ENCODE results near the gene ITGB8. TPM values are rescaled to one million over a fixed set of nuclear protein-coding genes. Genes with fewer than 3 reads are reported as not detected.

The ITGB8 gene
- total and polyA plus RNA-seq, 4 donors: 0.16 to 2.8 (median 0.51) TPM

GRCh38 chr7:20358762-20359282 is 28.1 kb downstream of the ITGB8 start:
- DNase-seq (ENCODE audit: low spot score): no peak
- WGBS: 82% methylated on average over 3 of the region's 3 CpGs
- H3K27ac ChIP-seq (ENCODE audit: low read depth in 1 of 2, low read length in 2 of 2): no peak overlapping the region
- no peak overlapping the region for H3K4me3 ChIP-seq (ENCODE audit: low read depth in 1 of 3, low read length in 3 of 3)
- no peak overlapping the region for H3K9ac ChIP-seq (ENCODE audit: low read depth in 1 of 2, low read length in 2 of 2)
- no peak for TF ChIP-seq GABPA (IDR thresholded peaks at IDR 0.05 in 1 of 2, conservative IDR thresholded peaks at IDR 0.05 in 1 of 2)
- no peak for TF ChIP-seq ATF3 (IDR thresholded peaks at IDR 0.05)
- no peak for TF ChIP-seq RXRA (IDR thresholded peaks at IDR 0.05)
- TF ChIP-seq EGR1 (IDR thresholded peaks at IDR 0.05; ENCODE audit: low read depth in 2 of 2): no peak
- TF ChIP-seq, protein P1, sequence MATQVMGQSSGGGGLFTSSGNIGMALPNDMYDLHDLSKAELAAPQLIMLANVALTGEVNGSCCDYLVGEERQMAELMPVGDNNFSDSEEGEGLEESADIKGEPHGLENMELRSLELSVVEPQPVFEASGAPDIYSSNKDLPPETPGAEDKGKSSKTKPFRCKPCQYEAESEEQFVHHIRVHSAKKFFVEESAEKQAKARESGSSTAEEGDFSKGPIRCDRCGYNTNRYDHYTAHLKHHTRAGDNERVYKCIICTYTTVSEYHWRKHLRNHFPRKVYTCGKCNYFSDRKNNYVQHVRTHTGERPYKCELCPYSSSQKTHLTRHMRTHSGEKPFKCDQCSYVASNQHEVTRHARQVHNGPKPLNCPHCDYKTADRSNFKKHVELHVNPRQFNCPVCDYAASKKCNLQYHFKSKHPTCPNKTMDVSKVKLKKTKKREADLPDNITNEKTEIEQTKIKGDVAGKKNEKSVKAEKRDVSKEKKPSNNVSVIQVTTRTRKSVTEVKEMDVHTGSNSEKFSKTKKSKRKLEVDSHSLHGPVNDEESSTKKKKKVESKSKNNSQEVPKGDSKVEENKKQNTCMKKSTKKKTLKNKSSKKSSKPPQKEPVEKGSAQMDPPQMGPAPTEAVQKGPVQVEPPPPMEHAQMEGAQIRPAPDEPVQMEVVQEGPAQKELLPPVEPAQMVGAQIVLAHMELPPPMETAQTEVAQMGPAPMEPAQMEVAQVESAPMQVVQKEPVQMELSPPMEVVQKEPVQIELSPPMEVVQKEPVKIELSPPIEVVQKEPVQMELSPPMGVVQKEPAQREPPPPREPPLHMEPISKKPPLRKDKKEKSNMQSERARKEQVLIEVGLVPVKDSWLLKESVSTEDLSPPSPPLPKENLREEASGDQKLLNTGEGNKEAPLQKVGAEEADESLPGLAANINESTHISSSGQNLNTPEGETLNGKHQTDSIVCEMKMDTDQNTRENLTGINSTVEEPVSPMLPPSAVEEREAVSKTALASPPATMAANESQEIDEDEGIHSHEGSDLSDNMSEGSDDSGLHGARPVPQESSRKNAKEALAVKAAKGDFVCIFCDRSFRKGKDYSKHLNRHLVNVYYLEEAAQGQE (IDR thresholded peaks at IDR 0.05): no peak
- no peak for TF ChIP-seq HNF4G (IDR thresholded peaks at IDR 0.05)
- no peaks in the 10 kb centered on the region for H3K4me1 ChIP-seq (ENCODE audit: control insufficient read depth in 4 of 4, insufficient read depth in 4 of 4, low read length in 3 of 4)
- no peaks in the 10 kb centered on the region for H3K27me3 ChIP-seq (ENCODE audit: control insufficient read depth in 4 of 4, insufficient read depth in 4 of 4, low read length in 3 of 4)
- H3K9me3 ChIP-seq (ENCODE audit: control insufficient read depth in 4 of 4, low read length in 3 of 4): no peaks in the 10 kb centered on the region
- no peaks in the 10 kb centered on the region for H3K36me3 ChIP-seq (ENCODE audit: control insufficient read depth in 4 of 4, insufficient read depth in 3 of 4, low read depth in 1 of 4, low read length in 3 of 4)

DNA sequence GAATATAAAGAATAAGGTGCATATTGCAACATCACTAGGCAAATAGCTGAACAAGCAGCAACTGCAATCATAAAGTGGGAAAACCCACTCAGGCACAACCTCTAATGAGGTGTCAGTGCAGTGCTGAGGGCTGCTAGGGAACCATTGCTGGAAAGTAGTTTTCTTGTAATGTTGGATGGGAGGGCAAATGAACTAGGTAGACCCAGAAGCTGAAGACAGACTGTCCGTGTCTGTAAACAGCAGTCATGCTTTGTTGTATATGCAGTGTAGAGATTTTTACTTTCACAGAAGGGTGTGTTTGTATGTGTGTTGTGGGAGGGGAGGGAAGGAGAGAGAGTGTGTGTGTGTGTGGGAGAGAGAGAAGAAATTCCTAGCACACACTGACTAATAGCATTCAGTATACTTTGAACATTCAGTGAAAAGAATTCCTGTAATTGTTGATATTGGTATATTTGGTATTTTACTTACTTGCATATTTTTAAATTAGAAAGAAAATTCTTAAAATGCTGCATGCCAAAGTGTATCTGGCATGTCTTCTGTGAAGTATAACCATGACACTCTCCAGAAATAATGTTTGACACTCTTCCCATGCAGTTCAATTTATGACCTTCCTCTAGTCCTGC is 28.8 kb downstream of the ITGB8 start:
- 83% methylated on average over 1 of the region's 1 CpG for WGBS
- no peak overlapping the region for H3K4me3 ChIP-seq (ENCODE audit: low read depth in 1 of 3, low read length in 3 of 3)
- no peaks in the 10 kb centered on the region for H3K27me3 ChIP-seq (ENCODE audit: control insufficient read depth in 4 of 4, insufficient read depth in 4 of 4, low read length in 3 of 4)
- no peak overlapping the region for H3K9ac ChIP-seq (ENCODE audit: low read depth in 1 of 2, low read length in 2 of 2)
- H3K27ac ChIP-seq (ENCODE audit: low read depth in 1 of 2, low read length in 2 of 2): no peak overlapping the region
- no peaks in the 10 kb centered on the region for H3K4me1 ChIP-seq (ENCODE audit: control insufficient read depth in 4 of 4, insufficient read depth in 4 of 4, low read length in 3 of 4)
- no peaks in the 10 kb centered on the region for H3K9me3 ChIP-seq (ENCODE audit: control insufficient read depth in 4 of 4, low read length in 3 of 4)
- DNase-seq (ENCODE audit: low spot score): no peak
- TF ChIP-seq, protein P1 (IDR thresholded peaks at IDR 0.05): no peak
- no peak for TF ChIP-seq FOXA2 (IDR thresholded peaks at IDR 0.05)
- no peak for TF ChIP-seq JUND (IDR thresholded peaks at IDR 0.05)
- no peak for TF ChIP-seq ZBTB33 (IDR thresholded peaks at IDR 0.05)
- TF ChIP-seq EGR1 (IDR thresholded peaks at IDR 0.05; ENCODE audit: low read depth in 2 of 2): no peak
- TF ChIP-seq HNF4A (conservative IDR thresholded peaks at IDR 0.05): no peak
- H3K36me3 ChIP-seq (ENCODE audit: control insufficient read depth in 4 of 4, insufficient read depth in 3 of 4, low read depth in 1 of 4, low read length in 3 of 4): no peaks in the 10 kb centered on the region
